Right atrium auricular region (tissue), 2 donors: ENCODE data around the gene NSUN6. TPM values are rescaled to one million over a fixed set of nuclear protein-coding genes. Genes with fewer than 3 reads are reported as not detected.

ENCODE experiments used
- DNase-seq: peaks from one replicate; pipeline ENCODE4 v3.0.0-alpha.2; 2019; ENCODE audit warnings: low spot score
- H3K27ac ChIP-seq, 2 donors: fragments of 200-600 bp; sonication (generic); 1 replicate in 1 of 2; 2 replicates in 1 of 2; pipeline ENCODE4 v1.5.1; 2016 to 2019
- H3K27me3 ChIP-seq, 2 donors: fragments of 200-600 bp; sonication (generic); one replicate each; pipeline versions ENCODE4 v1.5.1 to v1.6.0; 2017 to 2019
- H3K36me3 ChIP-seq: fragments of 200-600 bp; sonication (generic); one replicate; pipeline ENCODE4 v1.5.1; 2016
- H3K4me1 ChIP-seq, 2 donors: fragments of 200-600 bp; sonication (generic); one replicate each; pipeline versions ENCODE4 v1.5.1 to v1.6.0; 2017 to 2019
- H3K4me3 ChIP-seq, 2 donors: fragments of 200-600 bp; sonication (generic); 1 replicate in 1 of 2; 2 replicates in 1 of 2; pipeline ENCODE4 v1.5.1; 2017 to 2019; ENCODE audit warnings: mild to moderate bottlenecking in 1 of 2, moderate library complexity in 1 of 2
- H3K9me3 ChIP-seq, 2 donors: fragments of 200-600 bp; sonication (generic); one replicate each; pipeline ENCODE4 v1.5.1; 2019
- CTCF ChIP-seq, 2 donors: fragments of 200-600 bp; sonication (generic); IDR thresholded peaks; one replicate each; pipeline ENCODE4 v1.5.1; 2019; ENCODE audit warnings: antibody characterized with exemption in 2 of 2
- total RNA-seq, 2 donors: library from RNA; depleted of rRNA; stranded (reverse); fragments of >200 nt; gene quantifications; one replicate each; pipeline ENCODE4 v1.1.0, GENCODE V29; 2016

The NSUN6 gene
- total RNA-seq, 2 donors from 2014 or later: 5.3 to 8.8 TPM

GRCh38 chr10:18608596-18608995 lies 42.8 kb downstream of the NSUN6 start:
- H3K4me1 ChIP-seq: peaks cover 0 to 14% of the 10 kb centered on the region in 2 donors
- H3K36me3 ChIP-seq: no peaks in the 10 kb centered on the region
- TF ChIP-seq CTCF (IDR thresholded peaks at IDR 0.05): no peak
- no peak for DNase-seq
- H3K4me3 ChIP-seq: no peak overlapping the region
- H3K27me3 ChIP-seq: no peaks in the 10 kb centered on the region
- no peaks in the 10 kb centered on the region for H3K9me3 ChIP-seq
- H3K27ac ChIP-seq: no peak overlapping the region

GRCh38 chr10:18607503-18608378 lies 43.6 kb downstream of the NSUN6 start:
- H3K4me3 ChIP-seq: no peak overlapping the region
- no peak overlapping the region for H3K27ac ChIP-seq
- H3K9me3 ChIP-seq: no peaks in the 10 kb centered on the region
- no peaks in the 10 kb centered on the region for H3K36me3 ChIP-seq
- peaks cover 0 to 14% of the 10 kb centered on the region in 2 donors for H3K4me1 ChIP-seq
- no peaks in the 10 kb centered on the region for H3K27me3 ChIP-seq
- TF ChIP-seq CTCF (IDR thresholded peaks at IDR 0.05): no peak
- DNase-seq: no peak

GRCh38 chr10:18606051-18606695 lies 45.2 kb downstream of the NSUN6 start:
- no peak for TF ChIP-seq CTCF (IDR thresholded peaks at IDR 0.05)
- no peak overlapping the region for H3K4me3 ChIP-seq
- no peak for DNase-seq
- no peaks in the 10 kb centered on the region for H3K9me3 ChIP-seq
- no peaks in the 10 kb centered on the region for H3K36me3 ChIP-seq
- H3K27me3 ChIP-seq: no peaks in the 10 kb centered on the region
- H3K27ac ChIP-seq: no peak overlapping the region
- peaks cover 0 to 14% of the 10 kb centered on the region in 2 donors for H3K4me1 ChIP-seq

- TF ChIP-seq CTCF (IDR thresholded peaks at IDR 0.05): no peak
- Histone ChIP-seq H3K9me3 (no peaks in the 10 kb centered on the region), H3K4me1 (no peaks in the 10 kb centered on the region), H3K4me3 (no peak overlapping the region), H3K36me3 (no peaks in the 10 kb centered on the region), H3K27me3 (no peaks in the 10 kb centered on the region), H3K27ac (no peak overlapping the region)
- DNase-seq: no peak
Measured at GRCh38 chr10:18601321-18601720, 50.1 kb downstream of the NSUN6 start.

GRCh38 chr10:18599392-18599791 lies 52.0 kb downstream of the NSUN6 start:
- H3K27me3 ChIP-seq: no peaks in the 10 kb centered on the region
- TF ChIP-seq CTCF (IDR thresholded peaks at IDR 0.05): no peak
- no peak overlapping the region for H3K4me3 ChIP-seq
- no peaks in the 10 kb centered on the region for H3K4me1 ChIP-seq
- no peak overlapping the region for H3K27ac ChIP-seq
- H3K36me3 ChIP-seq: no peaks in the 10 kb centered on the region
- DNase-seq: no peak
- H3K9me3 ChIP-seq: no peaks in the 10 kb centered on the region
